AG04449 (cell line): ENCODE results near the gene TRIM10.

ENCODE experiments used
- CTCF ChIA-PET: fragments of 350-600 bp; formaldehyde crosslinking; extraction: SDS; loops from one replicate; lab custom pipeline; 2021; ENCODE audit warnings: antibody characterized with exemption; lab: Yijun Ruan, JAX
- POLR2A ChIA-PET: fragments of 400-600, 350-600 bp; formaldehyde crosslinking; extraction: SDS; loops from one replicate; lab custom pipeline; 2020; ENCODE audit warnings: antibody characterized with exemption, inconsistent platforms; lab: Yijun Ruan, JAX
- DNase-seq: peaks from one replicate; pipeline ENCODE4 v3.0.0-alpha.2; 2010; ENCODE audit warnings: low read depth, low spot score
- H3K4me3 ChIP-seq: 2 replicates; pipeline ENCODE4 v1.5.1; 2011; ENCODE audit warnings: low read depth, mild to moderate bottlenecking, control low read depth, low read length
- TF ChIP-seq, protein P1 (sequence below): IDR thresholded peaks from one replicate; pipeline ENCODE4 v1.5.1; 2011; ENCODE audit warnings: mild to moderate bottlenecking, moderate library complexity, low read length, control low read depth, inconsistent platforms; ENCODE audit not compliant: insufficient read depth; ENCODE audit errors: missing control alignments

Gene TRIM10

DNA sequence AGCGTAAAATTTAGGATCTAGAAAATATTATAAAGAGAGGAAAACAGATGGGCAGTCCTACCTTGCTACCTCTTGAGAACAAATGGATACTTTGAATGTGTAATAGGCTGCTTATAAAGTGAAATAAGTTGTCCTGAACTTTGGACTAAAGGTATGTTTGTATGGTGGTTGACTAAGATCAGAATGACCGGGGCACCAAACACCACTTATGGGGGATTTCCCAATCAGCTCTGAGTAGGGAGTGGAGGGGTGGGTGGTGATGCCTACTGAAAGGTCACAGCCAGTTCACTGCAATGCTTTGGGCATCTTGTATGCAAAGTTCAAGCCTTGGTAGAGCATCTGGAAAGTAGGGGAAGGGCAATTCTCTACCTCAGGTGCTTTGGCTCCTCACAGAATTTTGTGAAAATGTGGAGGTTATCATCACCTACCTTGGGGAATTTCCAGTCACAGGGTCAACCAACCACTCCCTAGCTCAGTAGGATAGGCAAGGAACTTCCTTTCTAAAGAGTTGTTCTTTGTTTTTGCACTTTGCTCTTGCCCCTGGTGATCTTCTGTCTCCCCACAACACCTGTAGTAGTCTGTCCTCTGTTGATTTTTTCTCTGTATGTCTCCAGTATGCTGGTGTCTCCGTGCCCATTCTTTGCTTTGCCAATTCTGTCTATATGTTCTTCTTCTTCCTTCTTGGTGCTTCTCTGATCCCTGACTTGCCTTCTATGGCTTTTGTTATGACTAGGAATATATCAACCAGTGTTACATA lies 47.8 kb downstream of the TRIM10 start, which contains the start of gene TRIM31:
TRIM31 (minus strand) TSS at position 88 of the 757 bp plus-strand sequence. CDS start 285 bp downstream, outside the sequence.
- TF ChIP-seq, protein P1, sequence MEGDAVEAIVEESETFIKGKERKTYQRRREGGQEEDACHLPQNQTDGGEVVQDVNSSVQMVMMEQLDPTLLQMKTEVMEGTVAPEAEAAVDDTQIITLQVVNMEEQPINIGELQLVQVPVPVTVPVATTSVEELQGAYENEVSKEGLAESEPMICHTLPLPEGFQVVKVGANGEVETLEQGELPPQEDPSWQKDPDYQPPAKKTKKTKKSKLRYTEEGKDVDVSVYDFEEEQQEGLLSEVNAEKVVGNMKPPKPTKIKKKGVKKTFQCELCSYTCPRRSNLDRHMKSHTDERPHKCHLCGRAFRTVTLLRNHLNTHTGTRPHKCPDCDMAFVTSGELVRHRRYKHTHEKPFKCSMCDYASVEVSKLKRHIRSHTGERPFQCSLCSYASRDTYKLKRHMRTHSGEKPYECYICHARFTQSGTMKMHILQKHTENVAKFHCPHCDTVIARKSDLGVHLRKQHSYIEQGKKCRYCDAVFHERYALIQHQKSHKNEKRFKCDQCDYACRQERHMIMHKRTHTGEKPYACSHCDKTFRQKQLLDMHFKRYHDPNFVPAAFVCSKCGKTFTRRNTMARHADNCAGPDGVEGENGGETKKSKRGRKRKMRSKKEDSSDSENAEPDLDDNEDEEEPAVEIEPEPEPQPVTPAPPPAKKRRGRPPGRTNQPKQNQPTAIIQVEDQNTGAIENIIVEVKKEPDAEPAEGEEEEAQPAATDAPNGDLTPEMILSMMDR: no peak
- DNase-seq: no peak
- POLR2A ChIA-PET: no interaction called here
- CTCF ChIA-PET: interaction anchor here (1.0 to 22.6 kb wide), 3 partner anchors 10 to 21 kb away, joined by 3 to 444 read pairs (median 8); partner anchors contain the start of gene TRIM40
- H3K4me3 ChIP-seq: no peak within 1 kb of the TSS

DNA sequence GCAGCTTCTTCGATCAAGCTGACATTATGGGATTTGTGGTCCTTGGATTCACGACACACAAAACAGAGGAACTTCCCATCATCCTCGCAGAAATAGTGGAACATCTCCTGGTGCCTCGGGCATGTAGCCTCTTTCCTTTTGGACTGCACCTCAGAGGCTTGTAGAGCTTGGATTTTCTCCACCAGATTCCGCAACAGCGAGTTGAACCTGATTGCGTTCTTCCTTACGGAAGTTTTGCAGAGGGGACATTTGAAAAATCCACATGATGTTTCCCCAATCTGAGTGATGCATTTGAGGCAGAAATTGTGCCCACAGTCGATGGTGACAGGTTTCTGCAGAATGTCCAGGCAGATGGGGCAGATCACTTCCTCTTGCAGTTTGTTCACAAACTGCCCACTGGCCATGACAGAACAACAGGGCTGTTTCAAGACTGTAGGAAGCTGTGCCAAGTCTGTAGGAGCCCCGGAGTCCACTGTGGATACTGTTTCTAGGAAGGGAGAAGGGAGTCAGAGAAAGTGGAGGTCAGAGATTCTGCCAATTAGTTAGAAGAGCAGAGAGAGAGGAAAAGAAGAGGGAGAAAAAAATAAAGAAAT lies 48.5 kb downstream of the TRIM10 start:
- ChIA-PET POLR2A (no interaction called here), CTCF (interaction anchor here (0.9 to 22.6 kb wide), 4 partner anchors 9 to 459 kb away, joined by 3 to 444 read pairs (median 6); partner anchors contain the start of gene TRIM40)
- H3K4me3 ChIP-seq: no peak overlapping the region
- DNase-seq: no peak
- TF ChIP-seq, protein P1: no peak

DNA sequence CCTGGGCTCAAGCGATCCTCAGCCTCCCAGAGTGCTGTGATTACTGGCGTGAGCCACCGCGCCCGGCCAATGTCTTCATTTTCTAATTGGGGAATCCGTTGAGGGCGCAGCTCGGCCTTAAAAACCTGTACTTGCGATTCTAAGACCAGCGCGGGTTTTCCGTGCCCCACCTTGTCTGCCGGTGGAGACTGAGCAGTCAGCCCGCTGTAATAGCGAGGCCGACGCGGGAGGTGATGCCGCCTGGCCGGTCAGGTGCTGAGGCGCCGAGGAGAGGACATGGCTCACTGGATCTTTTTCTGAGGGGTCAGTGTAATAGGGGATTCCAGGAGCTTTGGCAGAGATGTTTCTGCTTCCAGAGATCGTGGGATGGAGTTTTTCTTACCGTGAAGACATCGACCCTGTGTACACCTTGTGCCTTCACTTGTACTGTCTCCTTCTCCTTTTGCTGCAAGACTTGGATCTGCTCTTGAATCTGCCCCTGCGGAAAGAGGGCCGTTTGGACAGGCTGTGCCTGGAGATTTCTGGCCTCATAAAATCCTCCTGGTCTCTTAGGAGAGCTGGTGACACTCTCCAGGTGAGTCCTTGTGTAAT lies 49.6 kb downstream of the TRIM10 start:
- no peak for DNase-seq
- TF ChIP-seq, protein P1: no peak
- no peak overlapping the region for H3K4me3 ChIP-seq
- POLR2A ChIA-PET: no interaction called here
- CTCF ChIA-PET: interaction anchor here (0.9 to 22.6 kb wide), 3 partner anchors 9 to 457 kb away, joined by 3 to 444 read pairs (median 3); partner anchors contain the start of gene TRIM40

DNA sequence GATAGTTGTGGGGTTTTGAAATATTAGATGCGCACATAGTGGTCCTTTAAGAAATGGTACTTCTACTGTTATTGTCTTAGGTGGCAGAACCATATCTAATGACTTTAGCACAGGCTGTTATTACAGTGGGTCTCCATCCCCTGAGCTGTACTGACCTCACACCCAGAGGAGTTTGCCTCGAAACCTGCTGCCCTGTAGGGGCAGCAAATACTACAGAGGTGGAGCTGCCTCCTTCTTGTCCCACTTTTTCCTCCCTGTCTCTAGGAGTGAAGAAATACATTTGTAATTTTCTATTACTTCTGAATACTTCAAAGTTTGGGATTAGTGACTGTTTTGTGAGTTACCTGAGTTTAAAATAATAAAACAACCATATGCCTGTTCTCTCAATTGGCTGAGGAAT lies 56.4 kb downstream of the TRIM10 start:
- no peak for DNase-seq
- TF ChIP-seq, protein P1: no peak
- H3K4me3 ChIP-seq: no peak overlapping the region
- CTCF ChIA-PET: interaction anchor here (1.4 to 22.6 kb wide), 13 partner anchors 10 to 67 kb away, joined by 4 to 444 read pairs (median 12); partner anchors contain the start of genes POLR1H and TRIM40
- POLR2A ChIA-PET: no interaction called here

DNA sequence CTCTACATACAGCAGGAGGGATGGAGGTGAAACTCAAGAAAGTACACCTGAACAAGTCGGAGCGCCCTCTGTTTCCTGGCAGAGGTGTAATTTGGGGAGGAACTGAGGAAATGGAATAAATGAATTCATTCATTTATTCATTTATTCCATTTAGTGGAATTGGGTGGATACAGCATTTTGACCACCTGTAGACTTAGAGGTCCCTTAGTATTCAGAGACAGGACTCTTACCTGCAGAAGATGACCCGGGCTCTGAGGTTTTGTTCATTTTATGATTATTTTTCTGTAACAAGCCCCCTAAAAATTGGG lies 57.2 kb downstream of the TRIM10 start:
- peak overlapping the region; percentile 56 for H3K4me3 ChIP-seq
- POLR2A ChIA-PET: no interaction called here
- no peak for DNase-seq

More for the DNA sequence above, 57.2 kb downstream of the TRIM10 start:
- CTCF ChIA-PET: interaction anchor here (0.7 to 22.6 kb wide), 31 partner anchors 9 to 294 kb away, joined by 3 to 444 read pairs (median 5); partner anchors contain the start of genes POLR1H, TRIM31 and TRIM40
- TF ChIP-seq, protein P1: no peak
